HCT116 (cell line): ENCODE data around the gene ADIPOQ. TPM values are rescaled to one million over a fixed set of nuclear protein-coding genes. Genes with fewer than 3 reads are reported as not detected.

ENCODE experiments used
- ATAC-seq: fragments of 200-7000 bp; cut with Tn5 transposase; 2 replicates; pipeline ENCODE4 v1.9.1; 2020; ENCODE audit warnings: mild to moderate bottlenecking, moderate library complexity
- BruUV-seq: library from RNA; stranded (reverse); fragments of 400-500 nt; replicated peaks from 2 replicates; lab custom pipeline; 2021; lab: Mats Ljungman, UMichigan
- CTCF ChIA-PET: fragments of 300-600 bp; sonication (Branson Sonifier 250); formaldehyde crosslinking; loops from one replicate; lab custom pipeline; 2021; ENCODE audit warnings: antibody characterized with exemption; lab: Charles Lee
- POLR2A ChIA-PET: fragments of 300-600, 350-600 bp; sonication (Branson Sonifier 250); formaldehyde crosslinking; loops from one replicate; lab custom pipeline; 2021; ENCODE audit warnings: antibody characterized with exemption; lab: Charles Lee
- RAD21 ChIA-PET, 2 experiments: fragments of 300-600 bp; sonication (Branson Sonifier 250); formaldehyde crosslinking; loops; one replicate each; lab custom pipeline; 2023; ENCODE audit warnings: low total read pairs in 2 of 2; ENCODE audit not compliant: uncharacterized antibody in 2 of 2, unreplicated experiment in 2 of 2, low non-redundant PET in 1 of 2; lab: Charles Lee
- DNase-seq: peaks from one replicate; pipeline ENCODE4 v3.0.0-alpha.2; 2010; ENCODE audit warnings: low read depth, low spot score
- H2AFZ ChIP-seq: fragments of 200-600 bp; shearing (Covaris generic), sonication (generic); 2 replicates; pipeline ENCODE4 v1.6.1; 2017; ENCODE audit warnings: low read depth, mixed run types, mixed read lengths, antibody characterized with exemption, low read length; ENCODE audit not compliant: poor library complexity, severe bottlenecking
- H3K27ac ChIP-seq: 2 replicates; pipeline ENCODE4 v1.5.1; 2012; ENCODE audit warnings: low read depth, low read length
- H3K27me3 ChIP-seq: fragments of 200-600 bp; sonication (generic); 2 replicates; pipeline ENCODE4 v1.6.1; 2016; ENCODE audit warnings: mixed run types, low read length, mixed read lengths; ENCODE audit not compliant: insufficient read depth
- H3K36me3 ChIP-seq, 2 experiments: fragments of 200-500 bp in 1 of 2; fragments of 200-600 bp in 1 of 2; sonication (Bioruptor generic) in 1 of 2; sonication (generic) in 1 of 2; 2 replicates each; pipeline versions ENCODE4 v1.5.1 to v1.6.1; 2014 to 2016; ENCODE audit warnings: low read length in 2 of 2, inconsistent platforms in 1 of 2, mixed read lengths in 1 of 2, mixed run types in 1 of 2; ENCODE audit not compliant: insufficient read depth in 2 of 2, control insufficient read depth in 1 of 2
- H3K4me1 ChIP-seq, 2 experiments: fragments of 200-600 bp in 1 of 2; sonication (generic) in 1 of 2; 2 replicates each; pipeline versions ENCODE4 v1.5.1 to v1.6.1; 2012 to 2017; ENCODE audit warnings: low read length in 2 of 2, inconsistent platforms in 1 of 2, mild to moderate bottlenecking in 1 of 2, mixed read lengths in 1 of 2, mixed run types in 1 of 2, moderate library complexity in 1 of 2; ENCODE audit not compliant: insufficient read depth in 2 of 2, control insufficient read depth in 1 of 2
- H3K4me2 ChIP-seq: fragments of 200-600 bp; sonication (generic); 2 replicates; pipeline ENCODE4 v1.6.1; 2017; ENCODE audit warnings: mixed run types, low read length, mixed read lengths
- H3K4me3 ChIP-seq, 2 experiments: fragments of 200-600 bp in 1 of 2; sonication (generic) in 1 of 2; replicated peaks in 1 of 2; 2 replicates each; pipeline ENCODE4 v1.5.1; 2011 to 2016; ENCODE audit warnings: low read length in 2 of 2, control low read depth in 1 of 2, low read depth in 1 of 2, mild to moderate bottlenecking in 1 of 2, mixed read lengths in 1 of 2, mixed run types in 1 of 2
- H3K79me2 ChIP-seq: fragments of 200-600 bp; sonication (generic); 2 replicates; pipeline ENCODE4 v1.6.1; 2017; ENCODE audit warnings: mild to moderate bottlenecking, mixed run types, low read length, moderate library complexity, mixed read lengths; ENCODE audit not compliant: insufficient read depth
- H3K9ac ChIP-seq: fragments of 200-600 bp; sonication (generic); 2 replicates; pipeline ENCODE4 v1.6.1; 2016; ENCODE audit warnings: low read length, mixed read lengths
- H3K9me2 ChIP-seq: fragments of 200-600 bp; sonication (generic), shearing (Covaris generic); 2 replicates; pipeline ENCODE4 v1.6.1; 2017; ENCODE audit warnings: mixed run types, mild to moderate bottlenecking, moderate library complexity; ENCODE audit not compliant: insufficient read depth
- H3K9me3 ChIP-seq, 2 experiments: fragments of 200-500 bp in 1 of 2; fragments of 200-600 bp in 1 of 2; sonication (Bioruptor generic) in 1 of 2; sonication (generic) in 1 of 2; 2 replicates each; pipeline ENCODE4 v1.6.1; 2014 to 2017; ENCODE audit warnings: low read length in 2 of 2, mixed read lengths in 2 of 2, inconsistent platforms in 1 of 2, low read depth in 1 of 2, mild to moderate bottlenecking in 1 of 2, mixed run types in 1 of 2, moderate library complexity in 1 of 2; ENCODE audit not compliant: control insufficient read depth in 1 of 2, insufficient read depth in 1 of 2
- H4K20me1 ChIP-seq: fragments of 200-600 bp; sonication (generic), shearing (Covaris generic); 2 replicates; pipeline ENCODE4 v1.6.1; 2017; ENCODE audit warnings: mixed run types, mild to moderate bottlenecking, moderate library complexity; ENCODE audit not compliant: insufficient read depth
- CBX3 ChIP-seq: IDR thresholded peaks from 2 replicates; pipeline ENCODE4 v1.6.1; 2012; ENCODE audit warnings: low read depth
- CTCF ChIP-seq, 3 experiments: fragments of 200-600 bp in 1 of 3; sonication (generic) in 1 of 3; IDR thresholded peaks in 2 of 3; conservative IDR thresholded peaks in 1 of 3; 2 replicates each; pipeline ENCODE4 v1.5.1; 2012 to 2017; ENCODE audit warnings: low read depth in 2 of 3, low read length in 2 of 3, antibody characterized with exemption in 1 of 3, borderline replicate concordance in 1 of 3, control low read depth in 1 of 3, mild to moderate bottlenecking in 1 of 3, mixed read lengths in 1 of 3, mixed run types in 1 of 3, moderate library complexity in 1 of 3; ENCODE audit not compliant: insufficient read depth in 1 of 3
- POLR2AphosphoS5 ChIP-seq: IDR thresholded peaks from 2 replicates; pipeline ENCODE4 v1.6.1; 2011; ENCODE audit warnings: mild to moderate bottlenecking, low read depth, low read length, moderate library complexity
- REST ChIP-seq: IDR thresholded peaks from 2 replicates; pipeline ENCODE4 v1.6.1; 2012; ENCODE audit warnings: low read depth
- SP1 ChIP-seq: IDR thresholded peaks from 2 replicates; pipeline ENCODE4 v1.6.1; 2012; ENCODE audit warnings: low read depth
- YY1 ChIP-seq: IDR thresholded peaks from 2 replicates; pipeline ENCODE4 v1.6.1; 2011; ENCODE audit warnings: low read length, low read depth, moderate library complexity, mild to moderate bottlenecking; ENCODE audit not compliant: insufficient replicate concordance; ENCODE audit errors: extremely low read depth
- ZFX ChIP-seq: fragments of 450-650 bp; IDR thresholded peaks from 2 replicates; pipeline ENCODE4 v1.6.1; 2017
- intact Hi-C: fragments of 100-400 bp; cut with micrococcal nuclease; formaldehyde crosslinking; loops from 2 replicates; pipeline ENCODE4 v1.10.0; 2022
- total RNA-seq: library from RNA; stranded (reverse); gene quantifications from one replicate; pipeline ENCODE4 v1.2.1, GENCODE V29; 2021; ENCODE audit not compliant: unreplicated experiment

The ADIPOQ gene
- total RNA-seq, 1 experiment from 2014 or later: not detected

- no peak overlapping the region for H3K4me3 ChIP-seq
- H3K36me3 ChIP-seq: peaks cover 44 to 69% of the 10 kb centered on the region in 2 experiments
- RAD21 ChIA-PET: no interaction called here
- ATAC-seq (no peak), DNase-seq (no peak)
- no peak overlapping the region for H3K27ac ChIP-seq
- no peaks in the 10 kb centered on the region for H3K27me3 ChIP-seq
- POLR2A ChIA-PET: no interaction called here
- no peaks in the 10 kb centered on the region for H3K9me3 ChIP-seq
- no peak overlapping the region for H3K9ac ChIP-seq
- TF ChIP-seq YY1 (no peak), REST (no peak), ZFX (no peak), SP1 (no peak), CBX3 (no peak), CTCF (IDR thresholded peaks at IDR 0.05 in 2 of 3, conservative IDR thresholded peaks at IDR 0.05 in 1 of 3; ENCODE audit: borderline replicate concordance in 1 of 3, insufficient read depth in 1 of 3, low read depth in 2 of 3, low read length in 2 of 3) (no peak), POLR2AphosphoS5 (no peak)
- BruUV-seq: no TSS peak
- H2AFZ ChIP-seq: no peak overlapping the region
- intact Hi-C loops: no loop called here
- H3K4me1 ChIP-seq: peaks cover 5 to 7% of the 10 kb centered on the region in 2 experiments; a peak in 3 of 4 replicates
- no peak overlapping the region for H3K4me2 ChIP-seq
- no peaks in the 10 kb centered on the region for H3K9me2 ChIP-seq
- H3K79me2 ChIP-seq: peaks cover 73% of the 10 kb centered on the region
- CTCF ChIA-PET: no interaction called here
- H4K20me1 ChIP-seq: peaks cover 4% of the 10 kb centered on the region; the same call in 1 of the 2 replicates
These were observed 42.2 kb upstream of the ADIPOQ start for GRCh38 chr3:186800285-186800684.
